GM23338 (cell line): ENCODE results near the gene GMPR. TPM values are rescaled to one million over a fixed set of nuclear protein-coding genes. Genes with fewer than 3 reads are reported as not detected.

Source experiments
- ATAC-seq: fragments of 200-7000 bp; cut with Tn5 transposase; 3 replicates; pipeline ENCODE4 v1.9.1; 2020
- DNase-seq: peaks from one replicate; pipeline ENCODE4 v3.0.0-alpha.2; 2015; ENCODE audit warnings: low spot score
- H2AFZ ChIP-seq: fragments of 200-600 bp; sonication (generic); 2 replicates; pipeline ENCODE4 v1.8.0; 2016; ENCODE audit warnings: antibody characterized with exemption, mild to moderate bottlenecking, moderate library complexity
- H3F3A ChIP-seq: fragments of 200-600 bp; sonication (generic); replicated peaks from 2 replicates; pipeline ENCODE4 v1.8.0; 2017; ENCODE audit warnings: antibody characterized with exemption, mixed run types, low read depth
- H3K27ac ChIP-seq: fragments of 200-600 bp; sonication (generic); 2 replicates; pipeline ENCODE4 v1.6.1; 2016; ENCODE audit warnings: low read depth
- H3K27me3 ChIP-seq: fragments of 200-600 bp; sonication (generic); 2 replicates; pipeline ENCODE4 v1.8.0; 2016; ENCODE audit warnings: mild to moderate bottlenecking, mixed run types, moderate library complexity; ENCODE audit not compliant: insufficient read depth
- H3K36me3 ChIP-seq: fragments of 200-600 bp; sonication (generic); 2 replicates; pipeline ENCODE4 v1.8.0; 2016; ENCODE audit warnings: mild to moderate bottlenecking; ENCODE audit not compliant: insufficient read depth
- H3K4me1 ChIP-seq: fragments of 200-600 bp; sonication (generic); 2 replicates; pipeline ENCODE4 v1.8.0; 2016; ENCODE audit warnings: mild to moderate bottlenecking, moderate library complexity; ENCODE audit not compliant: insufficient read depth
- H3K4me2 ChIP-seq: fragments of 200-600 bp; sonication (generic); 2 replicates; pipeline ENCODE4 v1.7.1; 2017; ENCODE audit warnings: mixed run types
- H3K4me3 ChIP-seq: fragments of 200-600 bp; sonication (generic); 2 replicates; pipeline ENCODE4 v1.6.1; 2016; ENCODE audit warnings: mixed run types
- H3K79me2 ChIP-seq: fragments of 200-600 bp; sonication (generic); replicated peaks from 2 replicates; pipeline ENCODE4 v1.8.0; 2017; ENCODE audit warnings: mild to moderate bottlenecking; ENCODE audit not compliant: insufficient read depth
- H3K9me2 ChIP-seq: fragments of 200-600 bp; sonication (generic); 2 replicates; pipeline ENCODE4 v1.8.0; 2017; ENCODE audit not compliant: insufficient read depth
- H4K20me1 ChIP-seq: fragments of 200-600 bp; sonication (generic); replicated peaks from 2 replicates; pipeline ENCODE4 v1.8.0; 2017; ENCODE audit warnings: mild to moderate bottlenecking; ENCODE audit not compliant: insufficient read depth
- H3K27ac Mint-ChIP-seq: 2 replicates; pipeline ENCODE4 v1.8.0; 2020; ENCODE audit warnings: inconsistent platforms, mild to moderate bottlenecking, moderate library complexity, mixed read lengths
- H3K27me3 Mint-ChIP-seq: 3 replicates; pipeline ENCODE4 v1.8.0; 2022; ENCODE audit warnings: low read depth, mild to moderate bottlenecking, moderate library complexity, mixed read lengths, inconsistent platforms; ENCODE audit not compliant: insufficient read depth, poor library complexity
- H3K36me3 Mint-ChIP-seq: 3 replicates; pipeline ENCODE4 v1.8.0; 2021; ENCODE audit warnings: low read depth, mild to moderate bottlenecking, inconsistent platforms, moderate library complexity, mixed read lengths
- H3K4me1 Mint-ChIP-seq: 3 replicates; pipeline ENCODE4 v1.8.0; 2020; ENCODE audit warnings: mild to moderate bottlenecking, inconsistent platforms, mixed read lengths
- H3K4me3 Mint-ChIP-seq: 3 replicates; pipeline ENCODE4 v1.8.0; 2021; ENCODE audit warnings: moderate library complexity, mild to moderate bottlenecking, inconsistent platforms, mixed read lengths
- H3K9me3 Mint-ChIP-seq: 3 replicates; pipeline ENCODE4 v1.8.0; 2020; ENCODE audit warnings: moderate library complexity, mild to moderate bottlenecking, inconsistent platforms, mixed read lengths
- EZH2 ChIP-seq: fragments of 200-600 bp; sonication (generic); IDR thresholded peaks from one replicate; pipeline ENCODE4 v1.8.0; 2017; ENCODE audit warnings: antibody characterized with exemption, mild to moderate bottlenecking, low read depth; ENCODE audit not compliant: unreplicated experiment
- EZH2phosphoT487 ChIP-seq: fragments of 200-600 bp; sonication (generic); IDR thresholded peaks from one replicate; pipeline ENCODE4 v1.8.1; 2018; ENCODE audit warnings: antibody characterized with exemption; ENCODE audit not compliant: unreplicated experiment
- JUNB ChIP-seq: IDR thresholded peaks from one replicate; pipeline ENCODE4 v1.6.1; 2016; ENCODE audit warnings: antibody characterized with exemption; ENCODE audit not compliant: unreplicated experiment
- NANOG ChIP-seq: IDR thresholded peaks from 2 replicates; pipeline ENCODE4 v1.6.1; 2016; ENCODE audit warnings: antibody characterized with exemption, borderline replicate concordance
- POLR2AphosphoS5 ChIP-seq: IDR thresholded peaks from 2 replicates; pipeline ENCODE4 v1.6.1; 2016; ENCODE audit warnings: antibody characterized with exemption, low read depth
- STAT1 ChIP-seq: IDR thresholded peaks from one replicate; pipeline ENCODE4 v1.6.1; 2016; ENCODE audit warnings: antibody characterized with exemption; ENCODE audit not compliant: unreplicated experiment
- ZNF331 ChIP-seq: fragments of 250-450 bp; sonication (Bioruptor Pico); IDR thresholded peaks from 2 replicates; pipeline ENCODE4 v1.5.0; 2020; ENCODE audit warnings: low read depth, mild to moderate bottlenecking, moderate library complexity
- polyA plus RNA-seq: library from polyadenylated mRNA; unstranded; fragments of >200 nt; fragmentation: Nextera tagmentation; extraction: Ambion mirVana; gene quantifications from 2 replicates; pipeline ENCODE4 v1.2.1, GENCODE V29; 2016
- total RNA-seq: library from RNA; depleted of rRNA; stranded (reverse); fragments of >200 nt; shearing (Covaris generic); gene quantifications from 2 replicates; pipeline ENCODE4 v1.2.3, GENCODE V29; 2014
- TF ChIP-seq, protein P1 (sequence below): fragments of 250-450 bp; sonication (Bioruptor Pico); IDR thresholded peaks from 2 replicates; pipeline ENCODE4 v1.5.0; 2020; ENCODE audit warnings: mild to moderate bottlenecking, moderate library complexity
- TF ChIP-seq, protein P2 (sequence below): IDR thresholded peaks from 2 replicates; pipeline ENCODE4 v1.6.1; 2016; ENCODE audit warnings: antibody characterized with exemption
- TF ChIP-seq, protein P3 (sequence below), 2 experiments: fragments of 200-600 bp in 1 of 2; sonication (generic) in 1 of 2; conservative IDR thresholded peaks; 2 replicates each; pipeline versions ENCODE4 v1.5.1 to v1.6.1; 2016 to 2017; ENCODE audit warnings: antibody characterized with exemption in 2 of 2, low read depth in 2 of 2, mild to moderate bottlenecking in 2 of 2, moderate library complexity in 1 of 2

Gene GMPR
- total and polyA plus RNA-seq, 2 experiments from 2014 or later: 0.23 to 0.35 TPM

DNA sequence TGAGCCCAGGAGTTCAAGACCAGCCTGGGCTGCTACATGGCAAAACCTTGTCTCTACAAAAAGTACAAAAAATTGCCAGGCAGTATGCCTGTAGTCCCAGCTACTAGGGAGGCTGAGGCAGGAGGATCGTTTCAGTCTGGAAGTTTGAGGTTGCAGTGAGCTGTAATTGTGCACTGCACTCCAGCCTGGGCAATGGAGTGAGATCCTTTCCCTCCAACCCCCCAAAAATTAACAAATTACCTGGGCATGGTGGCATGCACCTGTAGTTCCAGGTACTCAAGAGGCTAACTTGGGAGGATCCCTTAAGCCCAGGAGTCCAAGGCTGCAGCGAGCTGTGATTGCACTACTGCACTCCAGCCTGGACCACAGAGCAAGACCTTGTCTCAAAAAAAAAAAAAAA is 29.4 kb upstream of the GMPR start (continued):
- TF ChIP-seq, protein P1, sequence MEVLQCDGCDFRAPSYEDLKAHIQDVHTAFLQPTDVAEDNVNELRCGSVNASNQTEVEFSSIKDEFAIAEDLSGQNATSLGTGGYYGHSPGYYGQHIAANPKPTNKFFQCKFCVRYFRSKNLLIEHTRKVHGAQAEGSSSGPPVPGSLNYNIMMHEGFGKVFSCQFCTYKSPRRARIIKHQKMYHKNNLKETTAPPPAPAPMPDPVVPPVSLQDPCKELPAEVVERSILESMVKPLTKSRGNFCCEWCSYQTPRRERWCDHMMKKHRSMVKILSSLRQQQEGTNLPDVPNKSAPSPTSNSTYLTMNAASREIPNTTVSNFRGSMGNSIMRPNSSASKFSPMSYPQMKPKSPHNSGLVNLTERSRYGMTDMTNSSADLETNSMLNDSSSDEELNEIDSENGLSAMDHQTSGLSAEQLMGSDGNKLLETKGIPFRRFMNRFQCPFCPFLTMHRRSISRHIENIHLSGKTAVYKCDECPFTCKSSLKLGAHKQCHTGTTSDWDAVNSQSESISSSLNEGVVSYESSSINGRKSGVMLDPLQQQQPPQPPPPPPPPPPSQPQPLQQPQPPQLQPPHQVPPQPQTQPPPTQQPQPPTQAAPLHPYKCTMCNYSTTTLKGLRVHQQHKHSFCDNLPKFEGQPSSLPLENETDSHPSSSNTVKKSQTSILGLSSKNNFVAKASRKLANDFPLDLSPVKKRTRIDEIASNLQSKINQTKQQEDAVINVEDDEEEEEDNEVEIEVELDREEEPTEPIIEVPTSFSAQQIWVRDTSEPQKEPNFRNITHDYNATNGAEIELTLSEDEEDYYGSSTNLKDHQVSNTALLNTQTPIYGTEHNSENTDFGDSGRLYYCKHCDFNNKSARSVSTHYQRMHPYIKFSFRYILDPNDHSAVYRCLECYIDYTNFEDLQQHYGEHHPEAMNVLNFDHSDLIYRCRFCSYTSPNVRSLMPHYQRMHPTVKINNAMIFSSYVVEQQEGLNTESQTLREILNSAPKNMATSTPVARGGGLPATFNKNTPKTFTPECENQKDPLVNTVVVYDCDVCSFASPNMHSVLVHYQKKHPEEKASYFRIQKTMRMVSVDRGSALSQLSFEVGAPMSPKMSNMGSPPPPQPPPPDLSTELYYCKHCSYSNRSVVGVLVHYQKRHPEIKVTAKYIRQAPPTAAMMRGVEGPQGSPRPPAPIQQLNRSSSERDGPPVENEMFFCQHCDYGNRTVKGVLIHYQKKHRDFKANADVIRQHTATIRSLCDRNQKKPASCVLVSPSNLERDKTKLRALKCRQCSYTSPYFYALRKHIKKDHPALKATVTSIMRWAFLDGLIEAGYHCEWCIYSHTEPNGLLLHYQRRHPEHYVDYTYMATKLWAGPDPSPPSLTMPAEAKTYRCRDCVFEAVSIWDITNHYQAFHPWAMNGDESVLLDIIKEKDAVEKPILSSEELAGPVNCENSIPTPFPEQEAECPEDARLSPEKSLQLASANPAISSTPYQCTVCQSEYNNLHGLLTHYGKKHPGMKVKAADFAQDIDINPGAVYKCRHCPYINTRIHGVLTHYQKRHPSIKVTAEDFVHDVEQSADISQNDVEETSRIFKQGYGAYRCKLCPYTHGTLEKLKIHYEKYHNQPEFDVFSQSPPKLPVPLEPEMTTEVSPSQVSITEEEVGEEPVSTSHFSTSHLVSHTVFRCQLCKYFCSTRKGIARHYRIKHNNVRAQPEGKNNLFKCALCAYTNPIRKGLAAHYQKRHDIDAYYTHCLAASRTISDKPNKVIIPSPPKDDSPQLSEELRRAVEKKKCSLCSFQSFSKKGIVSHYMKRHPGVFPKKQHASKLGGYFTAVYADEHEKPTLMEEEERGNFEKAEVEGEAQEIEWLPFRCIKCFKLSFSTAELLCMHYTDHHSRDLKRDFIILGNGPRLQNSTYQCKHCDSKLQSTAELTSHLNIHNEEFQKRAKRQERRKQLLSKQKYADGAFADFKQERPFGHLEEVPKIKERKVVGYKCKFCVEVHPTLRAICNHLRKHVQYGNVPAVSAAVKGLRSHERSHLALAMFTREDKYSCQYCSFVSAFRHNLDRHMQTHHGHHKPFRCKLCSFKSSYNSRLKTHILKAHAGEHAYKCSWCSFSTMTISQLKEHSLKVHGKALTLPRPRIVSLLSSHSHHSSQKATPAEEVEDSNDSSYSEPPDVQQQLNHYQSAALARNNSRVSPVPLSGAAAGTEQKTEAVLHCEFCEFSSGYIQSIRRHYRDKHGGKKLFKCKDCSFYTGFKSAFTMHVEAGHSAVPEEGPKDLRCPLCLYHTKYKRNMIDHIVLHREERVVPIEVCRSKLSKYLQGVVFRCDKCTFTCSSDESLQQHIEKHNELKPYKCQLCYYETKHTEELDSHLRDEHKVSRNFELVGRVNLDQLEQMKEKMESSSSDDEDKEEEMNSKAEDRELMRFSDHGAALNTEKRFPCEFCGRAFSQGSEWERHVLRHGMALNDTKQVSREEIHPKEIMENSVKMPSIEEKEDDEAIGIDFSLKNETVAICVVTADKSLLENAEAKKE: no peak
- no peak for TF ChIP-seq ZNF331 (CRISPR knock-in tag)
- TF ChIP-seq EZH2: no peak

DNA sequence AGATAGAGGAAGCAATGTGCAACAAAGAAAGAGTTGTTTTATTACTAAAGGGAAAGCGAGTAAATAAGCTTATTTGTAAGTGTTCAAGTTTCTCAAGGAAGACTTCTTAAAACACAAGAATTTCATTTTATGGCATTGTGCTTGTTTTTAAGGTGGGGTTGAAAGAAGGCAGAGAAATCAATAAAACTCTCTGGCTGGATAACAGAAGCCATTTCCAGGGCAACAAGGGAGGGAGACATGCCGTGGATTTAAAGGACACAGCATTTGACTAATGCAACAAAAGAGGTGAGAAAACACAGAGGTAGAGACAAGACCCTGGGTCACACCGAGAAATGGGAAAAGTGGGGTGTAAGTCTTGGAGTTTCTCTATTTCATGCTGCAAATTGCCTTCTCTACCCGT is 28.8 kb upstream of the GMPR start:
- H3K9me2 ChIP-seq: no peaks in the 10 kb centered on the region
- H3K4me2 ChIP-seq: no peak overlapping the region
- H4K20me1 ChIP-seq: no peaks in the 10 kb centered on the region
- peaks cover 3% of the 10 kb centered on the region; the same call in 2 of the 3 replicates for H3K36me3 Mint-ChIP-seq
- H3K4me1 ChIP-seq: no peaks in the 10 kb centered on the region
- DNase-seq (no peak), ATAC-seq (no peak)
- H2AFZ ChIP-seq: no peak overlapping the region
- H3K27me3 ChIP-seq: no peaks in the 10 kb centered on the region
- no peaks in the 10 kb centered on the region for H3F3A ChIP-seq
- no peaks in the 10 kb centered on the region for H3K4me1 Mint-ChIP-seq
- no peak overlapping the region for H3K4me3 ChIP-seq
- no peaks in the 10 kb centered on the region for H3K27me3 Mint-ChIP-seq
- no peaks in the 10 kb centered on the region for H3K9me3 Mint-ChIP-seq
- H3K27ac ChIP-seq: no peak overlapping the region
- H3K4me3 Mint-ChIP-seq: no peak overlapping the region
- H3K79me2 ChIP-seq: no peaks in the 10 kb centered on the region
- H3K36me3 ChIP-seq: no peaks in the 10 kb centered on the region
- no peak overlapping the region for H3K27ac Mint-ChIP-seq
- no peak for TF ChIP-seq JUNB
- no peak for TF ChIP-seq NANOG
- no peak for TF ChIP-seq POLR2AphosphoS5
- TF ChIP-seq STAT1: no peak
- TF ChIP-seq, protein P2, sequence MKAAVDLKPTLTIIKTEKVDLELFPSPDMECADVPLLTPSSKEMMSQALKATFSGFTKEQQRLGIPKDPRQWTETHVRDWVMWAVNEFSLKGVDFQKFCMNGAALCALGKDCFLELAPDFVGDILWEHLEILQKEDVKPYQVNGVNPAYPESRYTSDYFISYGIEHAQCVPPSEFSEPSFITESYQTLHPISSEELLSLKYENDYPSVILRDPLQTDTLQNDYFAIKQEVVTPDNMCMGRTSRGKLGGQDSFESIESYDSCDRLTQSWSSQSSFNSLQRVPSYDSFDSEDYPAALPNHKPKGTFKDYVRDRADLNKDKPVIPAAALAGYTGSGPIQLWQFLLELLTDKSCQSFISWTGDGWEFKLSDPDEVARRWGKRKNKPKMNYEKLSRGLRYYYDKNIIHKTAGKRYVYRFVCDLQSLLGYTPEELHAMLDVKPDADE: no peak
- TF ChIP-seq ZNF331 (CRISPR knock-in tag): no peak
- TF ChIP-seq, protein P3, sequence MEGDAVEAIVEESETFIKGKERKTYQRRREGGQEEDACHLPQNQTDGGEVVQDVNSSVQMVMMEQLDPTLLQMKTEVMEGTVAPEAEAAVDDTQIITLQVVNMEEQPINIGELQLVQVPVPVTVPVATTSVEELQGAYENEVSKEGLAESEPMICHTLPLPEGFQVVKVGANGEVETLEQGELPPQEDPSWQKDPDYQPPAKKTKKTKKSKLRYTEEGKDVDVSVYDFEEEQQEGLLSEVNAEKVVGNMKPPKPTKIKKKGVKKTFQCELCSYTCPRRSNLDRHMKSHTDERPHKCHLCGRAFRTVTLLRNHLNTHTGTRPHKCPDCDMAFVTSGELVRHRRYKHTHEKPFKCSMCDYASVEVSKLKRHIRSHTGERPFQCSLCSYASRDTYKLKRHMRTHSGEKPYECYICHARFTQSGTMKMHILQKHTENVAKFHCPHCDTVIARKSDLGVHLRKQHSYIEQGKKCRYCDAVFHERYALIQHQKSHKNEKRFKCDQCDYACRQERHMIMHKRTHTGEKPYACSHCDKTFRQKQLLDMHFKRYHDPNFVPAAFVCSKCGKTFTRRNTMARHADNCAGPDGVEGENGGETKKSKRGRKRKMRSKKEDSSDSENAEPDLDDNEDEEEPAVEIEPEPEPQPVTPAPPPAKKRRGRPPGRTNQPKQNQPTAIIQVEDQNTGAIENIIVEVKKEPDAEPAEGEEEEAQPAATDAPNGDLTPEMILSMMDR (conservative IDR thresholded peaks at IDR 0.05; ENCODE audit: low read depth in 2 of 2): no peak
- TF ChIP-seq EZH2phosphoT487: no peak
